Endothelial cell of umbilical vein (primary cell): Measurements from ENCODE around the gene A1BG.

Source experiments
- EZH2 ChIP-seq: IDR thresholded peaks from 2 replicates; pipeline ENCODE4 v1.6.1; 2012; ENCODE audit warnings: borderline replicate concordance, low read depth, mild to moderate bottlenecking, moderate library complexity, low read length, inconsistent platforms; ENCODE audit not compliant: severe bottlenecking
- FOS ChIP-seq: IDR thresholded peaks from 2 replicates; pipeline ENCODE4 v1.6.1; 2011; ENCODE audit warnings: mild to moderate bottlenecking, low read length, moderate library complexity, borderline replicate concordance; ENCODE audit not compliant: insufficient read depth
- GATA2 ChIP-seq: IDR thresholded peaks from 2 replicates; pipeline ENCODE4 v1.7.0; 2011; ENCODE audit warnings: low read depth, mild to moderate bottlenecking, moderate library complexity, mixed read lengths, low read length; ENCODE audit not compliant: insufficient read length, insufficient read depth
- JUN ChIP-seq: IDR thresholded peaks from 2 replicates; pipeline ENCODE4 v1.6.1; 2011; ENCODE audit warnings: borderline replicate concordance, low read depth; ENCODE audit not compliant: insufficient read length, insufficient read depth
- MYC ChIP-seq: IDR thresholded peaks from one replicate; pipeline ENCODE4 v1.6.1; 2011; ENCODE audit warnings: mild to moderate bottlenecking, low read depth, low read length
- POLR2A ChIP-seq: IDR thresholded peaks from 2 replicates; pipeline ENCODE4 v1.6.1; 2012; ENCODE audit warnings: low read depth, mild to moderate bottlenecking, control low read depth, low read length
- POLR2AphosphoS5 ChIP-seq: IDR thresholded peaks from 2 replicates; pipeline ENCODE4 v1.6.1; 2012; ENCODE audit warnings: low read depth, mild to moderate bottlenecking, control low read depth, low read length, moderate library complexity; ENCODE audit not compliant: insufficient read depth
- TF ChIP-seq, protein P1 (sequence below), 2 donors: IDR thresholded peaks; 1 replicate in 1 of 2; 2 replicates in 1 of 2; pipeline ENCODE4 v1.5.1; 2011; ENCODE audit warnings: low read length in 2 of 2, mild to moderate bottlenecking in 2 of 2, moderate library complexity in 2 of 2, control low read depth in 1 of 2, inconsistent platforms in 1 of 2, low read depth in 1 of 2; ENCODE audit not compliant: insufficient read depth in 1 of 2; ENCODE audit errors: extremely low read depth in 1 of 2
- TF ChIP-seq, protein P2 (sequence below): IDR thresholded peaks from 2 replicates; pipeline ENCODE4 v1.6.1; 2011; ENCODE audit not compliant: insufficient read depth, insufficient read length

DNA sequence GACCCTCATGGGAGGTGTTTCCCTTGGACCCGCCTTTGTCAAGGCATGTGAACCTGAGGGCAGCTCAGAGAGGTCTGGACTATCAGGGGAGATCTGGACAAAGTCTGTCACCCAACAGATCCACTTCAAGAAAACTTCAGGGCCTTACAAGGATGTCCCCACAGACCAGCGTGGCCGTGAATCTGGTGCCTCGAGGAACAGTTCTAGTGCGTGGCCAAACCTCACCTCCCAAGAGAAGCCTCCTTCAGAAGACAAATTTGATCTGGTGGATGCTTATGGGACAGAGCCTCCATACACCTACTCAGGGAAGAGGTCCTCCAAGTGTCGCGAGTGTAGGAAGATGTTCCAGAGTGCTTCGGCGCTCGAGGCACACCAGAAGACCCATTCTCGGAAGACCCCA lies 15.0 kb downstream of the A1BG start:
- TF ChIP-seq, protein P1, sequence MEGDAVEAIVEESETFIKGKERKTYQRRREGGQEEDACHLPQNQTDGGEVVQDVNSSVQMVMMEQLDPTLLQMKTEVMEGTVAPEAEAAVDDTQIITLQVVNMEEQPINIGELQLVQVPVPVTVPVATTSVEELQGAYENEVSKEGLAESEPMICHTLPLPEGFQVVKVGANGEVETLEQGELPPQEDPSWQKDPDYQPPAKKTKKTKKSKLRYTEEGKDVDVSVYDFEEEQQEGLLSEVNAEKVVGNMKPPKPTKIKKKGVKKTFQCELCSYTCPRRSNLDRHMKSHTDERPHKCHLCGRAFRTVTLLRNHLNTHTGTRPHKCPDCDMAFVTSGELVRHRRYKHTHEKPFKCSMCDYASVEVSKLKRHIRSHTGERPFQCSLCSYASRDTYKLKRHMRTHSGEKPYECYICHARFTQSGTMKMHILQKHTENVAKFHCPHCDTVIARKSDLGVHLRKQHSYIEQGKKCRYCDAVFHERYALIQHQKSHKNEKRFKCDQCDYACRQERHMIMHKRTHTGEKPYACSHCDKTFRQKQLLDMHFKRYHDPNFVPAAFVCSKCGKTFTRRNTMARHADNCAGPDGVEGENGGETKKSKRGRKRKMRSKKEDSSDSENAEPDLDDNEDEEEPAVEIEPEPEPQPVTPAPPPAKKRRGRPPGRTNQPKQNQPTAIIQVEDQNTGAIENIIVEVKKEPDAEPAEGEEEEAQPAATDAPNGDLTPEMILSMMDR (IDR thresholded peaks at IDR 0.05; ENCODE audit: extremely low read depth in 1 of 2, insufficient read depth in 1 of 2, low read depth in 1 of 2, low read length in 2 of 2) = no peak
- TF ChIP-seq FOS (no peak), POLR2A (no peak), POLR2AphosphoS5 (no peak), EZH2 (no peak), GATA2 (no peak), JUN (no peak), MYC (no peak)
- TF ChIP-seq, protein P2, sequence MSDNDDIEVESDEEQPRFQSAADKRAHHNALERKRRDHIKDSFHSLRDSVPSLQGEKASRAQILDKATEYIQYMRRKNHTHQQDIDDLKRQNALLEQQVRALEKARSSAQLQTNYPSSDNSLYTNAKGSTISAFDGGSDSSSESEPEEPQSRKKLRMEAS = no peak
